Chondrocyte (in vitro differentiated cells): ENCODE data around the gene SPAG5. TPM values are rescaled to one million over a fixed set of nuclear protein-coding genes. Genes with fewer than 3 reads are reported as not detected.

Source experiments
- DNase-seq: peaks from one replicate; pipeline ENCODE4 v3.0.0; 2021; ENCODE audit warnings: mixed read lengths, low spot score
- H3K27ac Mint-ChIP-seq: one replicate; pipeline ENCODE4 v1.8.0; 2021; ENCODE audit warnings: mild to moderate bottlenecking, moderate library complexity, mixed read lengths; ENCODE audit not compliant: unreplicated experiment
- H3K27me3 Mint-ChIP-seq: 2 replicates; pipeline ENCODE4 v1.8.0; 2021; ENCODE audit warnings: low read depth, mixed read lengths
- H3K36me3 Mint-ChIP-seq: 2 replicates; pipeline ENCODE4 v1.8.0; 2021; ENCODE audit warnings: low read depth, mixed read lengths
- H3K4me1 Mint-ChIP-seq: 2 replicates; pipeline ENCODE4 v1.8.0; 2021; ENCODE audit warnings: low read depth, mild to moderate bottlenecking, mixed read lengths
- H3K4me3 Mint-ChIP-seq: one replicate; pipeline ENCODE4 v1.8.0; 2021; ENCODE audit warnings: mild to moderate bottlenecking, moderate library complexity, mixed read lengths; ENCODE audit not compliant: unreplicated experiment
- H3K9me3 Mint-ChIP-seq: 2 replicates; pipeline ENCODE4 v1.8.0; 2021; ENCODE audit warnings: low read depth, mixed read lengths
- CTCF ChIP-seq: fragments of 200-600 bp; sonication (generic); IDR thresholded peaks from 2 replicates; pipeline ENCODE4 v1.5.0; 2021; ENCODE audit warnings: antibody characterized with exemption, mild to moderate bottlenecking, moderate library complexity
- total RNA-seq: library from RNA; stranded (reverse); gene quantifications from 3 replicates; pipeline ENCODE4 v1.2.1, GENCODE V29; 2021

The SPAG5 gene
- total RNA-seq, 1 donor from 2014 or later, result 12.9 TPM

- H3K9me3 Mint-ChIP-seq, result no peaks in the 10 kb centered on the region
- peak; percentile 86 for TF ChIP-seq CTCF
- no peaks in the 10 kb centered on the region for H3K27me3 Mint-ChIP-seq
- H3K36me3 Mint-ChIP-seq, result peaks cover 2% of the 10 kb centered on the region
- H3K27ac Mint-ChIP-seq, result no peak overlapping the region
- no peak overlapping the region for H3K4me3 Mint-ChIP-seq
- peak; percentile 86 for DNase-seq
- H3K4me1 Mint-ChIP-seq, result peaks cover 24% of the 10 kb centered on the region
These were observed 51.0 kb downstream of the SPAG5 start for GRCh38 chr17:28547623-28548416.

- Mint-ChIP-seq H3K27ac (no peak overlapping the region), H3K36me3 (peaks cover 2% of the 10 kb centered on the region), H3K4me1 (peaks cover 22% of the 10 kb centered on the region), H3K27me3 (no peaks in the 10 kb centered on the region), H3K9me3 (no peaks in the 10 kb centered on the region), H3K4me3 (no peak overlapping the region)
- peak; percentile 76 for DNase-seq
- TF ChIP-seq CTCF, result no peak
These were observed 51.7 kb downstream of the SPAG5 start for GRCh38 chr17:28547096-28547622.

- no peak for TF ChIP-seq CTCF
- Mint-ChIP-seq H3K27me3 (no peaks in the 10 kb centered on the region), H3K9me3 (no peaks in the 10 kb centered on the region), H3K4me1 (peaks cover 11% of the 10 kb centered on the region), H3K4me3 (no peak overlapping the region), H3K36me3 (peaks cover 2% of the 10 kb centered on the region), H3K27ac (no peak overlapping the region)
- DNase-seq, result peak; percentile 64
These were observed 52.9 kb downstream of the SPAG5 start for GRCh38 chr17:28545787-28546415.

GRCh38 chr17:28545141-28545503 is 53.7 kb downstream of the SPAG5 start:
- H3K4me1 Mint-ChIP-seq, result peaks cover 3% of the 10 kb centered on the region
- H3K27ac Mint-ChIP-seq, result no peak overlapping the region
- TF ChIP-seq CTCF, result no peak
- no peak overlapping the region for H3K4me3 Mint-ChIP-seq
- peak; percentile 6 for DNase-seq
- H3K27me3 Mint-ChIP-seq, result no peaks in the 10 kb centered on the region
- H3K9me3 Mint-ChIP-seq, result no peaks in the 10 kb centered on the region
- peaks cover 2% of the 10 kb centered on the region for H3K36me3 Mint-ChIP-seq

- Mint-ChIP-seq H3K4me3 (no peak overlapping the region), H3K27ac (no peak overlapping the region), H3K27me3 (no peaks in the 10 kb centered on the region), H3K4me1 (no peaks in the 10 kb centered on the region), H3K9me3 (no peaks in the 10 kb centered on the region), H3K36me3 (peaks cover 2% of the 10 kb centered on the region)
- peak; percentile 32 for DNase-seq
- no peak for TF ChIP-seq CTCF
These were observed 54.3 kb downstream of the SPAG5 start for GRCh38 chr17:28544402-28545140.
